Activated CD4-positive, alpha-beta T cell treated with anti-CD3 and anti-CD28 coated beads for 48 hours (primary cell): ENCODE data around the gene AMBRA1.
A peak's percentile ranks its signal among the peaks of the same experiment; 100 is the strongest.

Experiments
- DNase-seq: peaks from one replicate; pipeline ENCODE4 v3.0.0-alpha.2; 2020

Gene AMBRA1

GRCh38 chr11:46505741-46506482, 87.9 kb downstream of the AMBRA1 start:
- DNase-seq, result no peak

- no peak for DNase-seq
These were observed 88.8 kb downstream of the AMBRA1 start for GRCh38 chr11:46504817-46505613.

- no peak for DNase-seq
These were observed 94.0 kb downstream of the AMBRA1 start for GRCh38 chr11:46499821-46500220.

GRCh38 chr11:46498968-46499367, 94.9 kb downstream of the AMBRA1 start:
- no peak for DNase-seq

- DNase-seq, result no peak
These were observed 95.6 kb downstream of the AMBRA1 start for GRCh38 chr11:46498179-46498578.

GRCh38 chr11:46497498-46497897, 96.3 kb downstream of the AMBRA1 start:
- DNase-seq, result no peak

- DNase-seq, result no peak
These were observed 100.0 kb downstream of the AMBRA1 start for GRCh38 chr11:46493791-46494190.

- no peak for DNase-seq
These were observed 101.3 kb downstream of the AMBRA1 start for GRCh38 chr11:46492532-46492931.

- no peak for DNase-seq
These were observed 102.0 kb downstream of the AMBRA1 start for GRCh38 chr11:46491661-46492330.

- DNase-seq, result no peak
These were observed 103.2 kb downstream of the AMBRA1 start for GRCh38 chr11:46490666-46491065.

- peak; percentile 36 for DNase-seq
These were observed 103.9 kb downstream of the AMBRA1 start for GRCh38 chr11:46489656-46490560.

GRCh38 chr11:46485856-46486443, 107.9 kb downstream of the AMBRA1 start:
- no peak for DNase-seq

GRCh38 chr11:46484101-46484500, 109.7 kb downstream of the AMBRA1 start:
- no peak for DNase-seq

- DNase-seq, result no peak
These were observed 112.9 kb downstream of the AMBRA1 start for GRCh38 chr11:46480909-46481308.

- DNase-seq, result no peak
These were observed 113.6 kb downstream of the AMBRA1 start for GRCh38 chr11:46480166-46480726.

GRCh38 chr11:46479601-46480000, 114.2 kb downstream of the AMBRA1 start:
- no peak for DNase-seq

- DNase-seq, result no peak
These were observed 115.6 kb downstream of the AMBRA1 start for GRCh38 chr11:46478196-46478595.

GRCh38 chr11:46477136-46477535, 116.7 kb downstream of the AMBRA1 start:
- no peak for DNase-seq

- no peak for DNase-seq
These were observed 117.8 kb downstream of the AMBRA1 start for GRCh38 chr11:46475926-46476545.

- DNase-seq, result no peak
These were observed 118.5 kb downstream of the AMBRA1 start for GRCh38 chr11:46475051-46475925.

- DNase-seq, result no peak
These were observed 121.2 kb downstream of the AMBRA1 start for GRCh38 chr11:46472662-46472994.
